IMR-90 (cell line): ENCODE data around the gene HPSE. TPM values are rescaled to one million over a fixed set of nuclear protein-coding genes. Genes with fewer than 3 reads are reported as not detected.

Experiments
- ATAC-seq: fragments of 200-7000 bp; cut with Tn5 transposase; 2 replicates; pipeline ENCODE4 v1.9.1; 2020; ENCODE audit warnings: low read depth, mild to moderate bottlenecking, moderate library complexity
- BruUV-seq: library from RNA; stranded (reverse); fragments of 400-500 nt; replicated peaks from 2 replicates; lab custom pipeline; 2021; lab: Mats Ljungman, UMichigan
- CTCF ChIA-PET: fragments of 300-600 bp; formaldehyde crosslinking; extraction: SDS; loops from one replicate; lab custom pipeline; 2021; ENCODE audit warnings: antibody characterized with exemption; lab: Yijun Ruan, JAX
- POLR2A ChIA-PET: fragments of 300-600 bp; sonication (Branson Sonifier 250); formaldehyde crosslinking; loops from one replicate; lab custom pipeline; 2022; ENCODE audit warnings: antibody characterized with exemption; ENCODE audit not compliant: unreplicated experiment; lab: Charles Lee
- DNase-seq: peaks from one replicate; pipeline ENCODE4 v3.0.0; 2013
- H2AFZ ChIP-seq: replicated peaks from 2 replicates; pipeline ENCODE3; 2013; ENCODE audit warnings: low read length, mild to moderate bottlenecking; ENCODE audit not compliant: poor library complexity
- H2AK5ac ChIP-seq: 2 replicates; pipeline ENCODE4 v1.6.1; 2013; ENCODE audit warnings: low read depth, low read length, inconsistent platforms
- H2AK9ac ChIP-seq: replicated peaks from 2 replicates; pipeline ENCODE3; 2013; ENCODE audit warnings: mild to moderate bottlenecking, low read depth, low read length, moderate library complexity; ENCODE audit not compliant: poor library complexity
- H2BK120ac ChIP-seq: 2 replicates; pipeline ENCODE4 v1.6.1; 2013; ENCODE audit warnings: low read depth, low read length, inconsistent platforms
- H2BK15ac ChIP-seq: 3 replicates; pipeline ENCODE4 v1.6.1; 2013; ENCODE audit warnings: low read depth, low read length, inconsistent platforms
- H2BK20ac ChIP-seq: 2 replicates; pipeline ENCODE4 v1.6.1; 2013; ENCODE audit warnings: low read depth, mild to moderate bottlenecking, inconsistent platforms, low read length, moderate library complexity
- H2BK5ac ChIP-seq: 2 replicates; pipeline ENCODE4 v1.6.1; 2013; ENCODE audit warnings: mild to moderate bottlenecking, low read depth, low read length, inconsistent platforms; ENCODE audit not compliant: poor library complexity, severe bottlenecking
- H3K14ac ChIP-seq: replicated peaks from 2 replicates; pipeline ENCODE4 v1.6.1; 2013; ENCODE audit warnings: low read depth, low read length, inconsistent platforms
- H3K18ac ChIP-seq: 2 replicates; pipeline ENCODE4 v1.6.1; 2013; ENCODE audit warnings: low read depth, low read length, control low read depth
- H3K23ac ChIP-seq: 2 replicates; pipeline ENCODE4 v1.6.1; 2013; ENCODE audit warnings: low read depth, low read length, inconsistent platforms
- H3K27ac ChIP-seq: 2 replicates; pipeline ENCODE4 v1.5.1; 2013; ENCODE audit warnings: mild to moderate bottlenecking, control low read depth, low read length; ENCODE audit not compliant: insufficient read depth
- H3K27me3 ChIP-seq: 2 replicates; pipeline ENCODE4 v1.6.1; 2013; ENCODE audit warnings: low read length; ENCODE audit not compliant: control insufficient read depth, insufficient read depth
- H3K36me3 ChIP-seq: 2 replicates; pipeline ENCODE4 v1.6.1; 2013; ENCODE audit warnings: low read length, mixed read lengths; ENCODE audit not compliant: control insufficient read depth, insufficient read depth
- H3K4ac ChIP-seq: 2 replicates; pipeline ENCODE4 v1.6.1; 2013; ENCODE audit warnings: low read depth, low read length, inconsistent platforms
- H3K4me1 ChIP-seq: 2 replicates; pipeline ENCODE4 v1.6.1; 2013; ENCODE audit warnings: low read length, mixed read lengths; ENCODE audit not compliant: control insufficient read depth, insufficient read depth
- H3K4me2 ChIP-seq: 2 replicates; pipeline ENCODE4 v1.6.1; 2013; ENCODE audit warnings: low read depth, mild to moderate bottlenecking, control low read depth, low read length, moderate library complexity
- H3K4me3 ChIP-seq: 2 replicates; pipeline ENCODE4 v1.5.1; 2013; ENCODE audit warnings: low read depth, mild to moderate bottlenecking, control low read depth, low read length, moderate library complexity; ENCODE audit not compliant: insufficient read depth
- H3K56ac ChIP-seq: 2 replicates; pipeline ENCODE4 v1.6.1; 2013; ENCODE audit warnings: low read length, inconsistent platforms; ENCODE audit not compliant: insufficient read depth; ENCODE audit errors: extremely low read depth
- H3K79me1 ChIP-seq, 2 experiments: 2 replicates each; pipeline ENCODE4 v1.6.1; 2013; ENCODE audit warnings: low read length in 2 of 2, inconsistent platforms in 1 of 2, low read depth in 1 of 2
- H3K9ac ChIP-seq: 2 replicates; pipeline ENCODE4 v1.6.1; 2013; ENCODE audit warnings: low read depth, low read length, control low read depth
- H3K9me1 ChIP-seq: 2 replicates; pipeline ENCODE4 v1.6.1; 2013; ENCODE audit warnings: low read length, inconsistent platforms; ENCODE audit not compliant: insufficient read depth
- H3K9me3 ChIP-seq: 2 replicates; pipeline ENCODE4 v1.6.1; 2013; ENCODE audit warnings: low read length; ENCODE audit not compliant: control insufficient read depth, insufficient read depth
- H4K20me1 ChIP-seq: 2 replicates; pipeline ENCODE4 v1.6.1; 2013; ENCODE audit warnings: low read length, inconsistent platforms; ENCODE audit not compliant: insufficient read depth
- H4K5ac ChIP-seq: 2 replicates; pipeline ENCODE4 v1.6.1; 2013; ENCODE audit warnings: mild to moderate bottlenecking, low read depth, low read length, control low read depth
- H4K8ac ChIP-seq, 2 experiments: 2 replicates each; pipeline ENCODE4 v1.6.1; 2013; ENCODE audit warnings: low read depth in 2 of 2, low read length in 2 of 2, control low read depth in 1 of 2, inconsistent platforms in 1 of 2
- H4K91ac ChIP-seq: 2 replicates; pipeline ENCODE4 v1.6.1; 2013; ENCODE audit warnings: low read depth, low read length, inconsistent platforms; ENCODE audit not compliant: insufficient read depth
- BHLHE40 ChIP-seq: fragments of 150-350 bp; IDR thresholded peaks from 2 replicates; pipeline ENCODE4 v1.6.1; 2016; ENCODE audit warnings: mild to moderate bottlenecking, low read depth, low read length
- CHD1 ChIP-seq: IDR thresholded peaks from 2 replicates; pipeline ENCODE4 v1.6.1; 2012; ENCODE audit warnings: low read depth, low read length, improper control_type of control experiment
- MXI1 ChIP-seq: IDR thresholded peaks from 2 replicates; pipeline ENCODE4 v1.6.1; 2012; ENCODE audit warnings: low read depth, mild to moderate bottlenecking, low read length, moderate library complexity, borderline replicate concordance
- NFE2L2 ChIP-seq: fragments of 150-350 bp; IDR thresholded peaks from 2 replicates; pipeline ENCODE4 v1.6.1; 2016; ENCODE audit warnings: low read depth, mild to moderate bottlenecking, low read length
- RAD21 ChIP-seq: IDR thresholded peaks from 2 replicates; pipeline ENCODE4 v1.6.1; 2012; ENCODE audit warnings: low read length, improper control_type of control experiment
- RCOR1 ChIP-seq: IDR thresholded peaks from 2 replicates; pipeline ENCODE4 v1.6.1; 2012; ENCODE audit warnings: mild to moderate bottlenecking, low read length, improper control_type of control experiment; ENCODE audit not compliant: insufficient replicate concordance
- RFX5 ChIP-seq: IDR thresholded peaks from 2 replicates; pipeline ENCODE4 v1.8.0; 2012; ENCODE audit warnings: low read depth, mild to moderate bottlenecking, low read length, moderate library complexity
- SMC3 ChIP-seq: fragments of 150-350 bp; IDR thresholded peaks from 2 replicates; pipeline ENCODE4 v1.6.1; 2016; ENCODE audit warnings: low read depth, mild to moderate bottlenecking, antibody characterized with exemption, low read length, moderate library complexity
- WGBS, 2 experiments: methylation state at CpG; one replicate each; pipeline versions ENCODE4 v1.1.5 to v1.1.7; 2013; ENCODE audit warnings: missing lambda C conversion rate in 2 of 2; ENCODE audit not compliant: insufficient read length in 1 of 2; ENCODE audit errors: extremely low coverage in 2 of 2; 5-methylcytosine and 5-hydroxymethylcytosine counted together
- dilution Hi-C: fragments of 300-500 bp; cut with HindIII; formaldehyde crosslinking; loops from one replicate; pipeline ENCODE4 v1.14.3; 2018; ENCODE audit warnings: low sequenced_read_pairs; ENCODE audit not compliant: unreplicated experiment
- in situ Hi-C: fragments of 300-500 bp; cut with MboI; formaldehyde crosslinking; loops from 3 replicates; pipeline ENCODE4 v1.14.3; 2019; ENCODE audit warnings: low sequenced_read_pairs, inconsistent platforms, mixed read lengths
- intact Hi-C: fragments of 100-400 bp; cut with micrococcal nuclease; formaldehyde crosslinking; loops from 2 replicates; pipeline ENCODE4 v1.10.0; 2022
- polyA plus RNA-seq, 3 experiments: library from polyadenylated mRNA; depleted of rRNA; stranded (reverse); fragments of >200 nt; gene quantifications; 2 replicates each; pipeline ENCODE4 v1.2.3, GENCODE V29; 2012; ENCODE audit warnings: low replicate concordance in 1 of 3
- total RNA-seq: library from RNA; depleted of rRNA; stranded (reverse); fragments of >200 nt; gene quantifications from 2 replicates; pipeline ENCODE4 v1.2.3, GENCODE V29; 2012
- TF ChIP-seq, protein P1 (sequence below): fragments of 150-350 bp; IDR thresholded peaks from 2 replicates; pipeline ENCODE4 v1.6.1; 2016; ENCODE audit warnings: low read depth, mild to moderate bottlenecking, low read length, moderate library complexity, borderline replicate concordance
- TF ChIP-seq, protein P2 (sequence below): conservative IDR thresholded peaks from 2 replicates; pipeline ENCODE4 v1.5.1; 2012; ENCODE audit warnings: mild to moderate bottlenecking, low read depth, low read length, improper control_type of control experiment

HPSE gene
- total and polyA plus RNA-seq, 2 of the 4 experiments (the other 2 are of a cell fraction) = under 0.01 to 0.09 TPM

DNA sequence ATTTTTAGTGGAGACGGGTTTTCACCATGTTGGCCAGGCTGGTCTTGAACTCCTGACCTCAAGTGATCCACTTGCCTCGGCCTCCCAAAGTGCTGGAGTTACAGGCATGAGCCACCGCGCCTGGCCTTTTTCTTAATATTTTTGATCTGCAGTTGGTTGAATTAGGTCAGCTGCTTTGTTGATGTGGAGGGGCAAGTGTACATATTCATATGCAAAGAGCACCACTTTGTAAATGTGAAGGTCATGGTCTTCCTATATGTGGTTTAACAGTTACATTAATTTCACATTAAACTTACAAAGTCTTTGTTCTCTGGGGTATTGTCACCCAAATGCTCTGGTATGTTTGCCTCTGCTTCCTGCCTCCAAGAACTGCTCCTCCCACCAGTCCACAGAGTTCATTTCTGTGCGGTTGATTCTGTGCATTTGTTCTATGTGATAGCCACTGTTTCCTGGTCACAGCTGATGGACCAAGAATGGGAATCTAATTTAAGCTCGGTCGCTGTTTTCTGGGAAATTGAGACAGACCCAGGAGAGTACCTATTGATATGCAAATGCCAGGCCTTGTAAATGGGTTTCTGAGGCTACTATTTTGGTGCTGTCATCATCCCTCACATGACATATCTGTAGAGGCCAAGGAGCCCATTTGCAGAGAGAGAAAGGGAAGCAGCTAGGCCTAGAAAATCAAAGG, 26.9 kb upstream of the HPSE start:
- Histone ChIP-seq H3K23ac (no peak overlapping the region), H3K4ac (no peak overlapping the region), H3K27ac (no peak overlapping the region), H4K91ac (no peak overlapping the region), H2BK20ac (no peak overlapping the region), H3K9me1 (0 out of 2 replicates have a peak, but pooled peaks cover 2% of the 10 kb centered on the region), H2BK15ac (no peak overlapping the region), H3K4me1 (peaks cover 5% of the 10 kb centered on the region), H3K79me1 (no peaks in the 10 kb centered on the region), H3K9ac (no peak overlapping the region), H3K36me3 (no peaks in the 10 kb centered on the region), H2BK120ac (no peak overlapping the region), H3K4me2 (no peak overlapping the region), H3K14ac (no peak overlapping the region), H4K5ac (no peak overlapping the region), H2AK9ac (no peak overlapping the region), H3K18ac (no peak overlapping the region), H3K56ac (no peak overlapping the region), H4K20me1 (no peaks in the 10 kb centered on the region), H2AK5ac (no peak overlapping the region), H4K8ac (no peak overlapping the region), H3K27me3 (peaks cover 11% of the 10 kb centered on the region), H3K4me3 (no peak overlapping the region), H2BK5ac (no peak overlapping the region), H2AFZ (no peak overlapping the region), H3K9me3 (no peaks in the 10 kb centered on the region)
- TF ChIP-seq RAD21 (no peak), MXI1 (no peak), RFX5 (no peak), RCOR1 (no peak), BHLHE40 (no peak), SMC3 (no peak), NFE2L2 (no peak), CHD1 (no peak)
- TF ChIP-seq, protein P1, sequence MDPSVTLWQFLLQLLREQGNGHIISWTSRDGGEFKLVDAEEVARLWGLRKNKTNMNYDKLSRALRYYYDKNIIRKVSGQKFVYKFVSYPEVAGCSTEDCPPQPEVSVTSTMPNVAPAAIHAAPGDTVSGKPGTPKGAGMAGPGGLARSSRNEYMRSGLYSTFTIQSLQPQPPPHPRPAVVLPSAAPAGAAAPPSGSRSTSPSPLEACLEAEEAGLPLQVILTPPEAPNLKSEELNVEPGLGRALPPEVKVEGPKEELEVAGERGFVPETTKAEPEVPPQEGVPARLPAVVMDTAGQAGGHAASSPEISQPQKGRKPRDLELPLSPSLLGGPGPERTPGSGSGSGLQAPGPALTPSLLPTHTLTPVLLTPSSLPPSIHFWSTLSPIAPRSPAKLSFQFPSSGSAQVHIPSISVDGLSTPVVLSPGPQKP = no peak
- TF ChIP-seq, protein P2, sequence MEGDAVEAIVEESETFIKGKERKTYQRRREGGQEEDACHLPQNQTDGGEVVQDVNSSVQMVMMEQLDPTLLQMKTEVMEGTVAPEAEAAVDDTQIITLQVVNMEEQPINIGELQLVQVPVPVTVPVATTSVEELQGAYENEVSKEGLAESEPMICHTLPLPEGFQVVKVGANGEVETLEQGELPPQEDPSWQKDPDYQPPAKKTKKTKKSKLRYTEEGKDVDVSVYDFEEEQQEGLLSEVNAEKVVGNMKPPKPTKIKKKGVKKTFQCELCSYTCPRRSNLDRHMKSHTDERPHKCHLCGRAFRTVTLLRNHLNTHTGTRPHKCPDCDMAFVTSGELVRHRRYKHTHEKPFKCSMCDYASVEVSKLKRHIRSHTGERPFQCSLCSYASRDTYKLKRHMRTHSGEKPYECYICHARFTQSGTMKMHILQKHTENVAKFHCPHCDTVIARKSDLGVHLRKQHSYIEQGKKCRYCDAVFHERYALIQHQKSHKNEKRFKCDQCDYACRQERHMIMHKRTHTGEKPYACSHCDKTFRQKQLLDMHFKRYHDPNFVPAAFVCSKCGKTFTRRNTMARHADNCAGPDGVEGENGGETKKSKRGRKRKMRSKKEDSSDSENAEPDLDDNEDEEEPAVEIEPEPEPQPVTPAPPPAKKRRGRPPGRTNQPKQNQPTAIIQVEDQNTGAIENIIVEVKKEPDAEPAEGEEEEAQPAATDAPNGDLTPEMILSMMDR = no peak
- intact Hi-C loops (loop anchor here (1.0 kb wide), 2 partner anchors 94 to 279 kb away; partner anchors contain the start of gene HELQ), dilution Hi-C loops (no loop called here), in situ Hi-C loops (loop anchor here (10.0 kb wide), 1 partner anchor 273 kb away; no protein-coding TSS in a partner anchor)
- ChIA-PET POLR2A (interaction anchor here (0.6 kb wide), 1 partner anchor 234 kb away, joined by 3 read pairs; no protein-coding TSS in a partner anchor), CTCF (interaction anchor here (0.5 to 1.3 kb wide), 6 partner anchors 11 to 283 kb away, joined by 3 to 6 read pairs (median 4); partner anchors contain the start of genes HELQ and MRPS18C)
- ATAC-seq (no peak), DNase-seq (no peak)
- no TSS peak for BruUV-seq
- no CpG with 5 or more reads among the region's 7 CpGs for WGBS, 2 experiments
